Naive thymus-derived CD4-positive, alpha-beta T cell (primary cell): ENCODE measurements around the gene TACSTD2. TPM values are rescaled to one million over a fixed set of nuclear protein-coding genes. Genes with fewer than 3 reads are reported as not detected.
"Not testable (repeated sequence)": the region's sequence is repeated elsewhere in the genome, so short reads cannot be mapped to it uniquely, and the experiment has no call there.

ENCODE experiments used
- ATAC-seq: fragments of 150-1000 bp; cut with Tn5 transposase; 2 replicates; pipeline ENCODE4 v1.10.0; 2021; ENCODE audit warnings: mild to moderate bottlenecking, moderate library complexity
- CTCF ChIA-PET: fragments of 350-600 bp; sonication (Branson Sonifier 250); formaldehyde crosslinking; loops from one replicate; lab custom pipeline; 2021; ENCODE audit warnings: antibody characterized with exemption; lab: Charles Lee
- POLR2A ChIA-PET: fragments of 350-600 bp; sonication (Branson Sonifier 250); formaldehyde crosslinking; loops from one replicate; lab custom pipeline; 2021; ENCODE audit warnings: antibody characterized with exemption, inconsistent platforms; lab: Charles Lee
- DNase-seq, 9 donors: peaks; one replicate each; pipeline versions ENCODE4 v3.0.0 to v3.0.0-alpha.2; 2020 to 2022; ENCODE audit warnings: mixed read lengths in 1 of 9
- H3K27ac ChIP-seq: one replicate; pipeline ENCODE4 v1.7.0; 2013; ENCODE audit warnings: mild to moderate bottlenecking, low read depth, low read length, moderate library complexity
- H3K27me3 ChIP-seq, 2 donors: one replicate each; pipeline ENCODE4 v1.7.0; 2013; ENCODE audit warnings: low read length in 2 of 2, mild to moderate bottlenecking in 2 of 2, moderate library complexity in 2 of 2; ENCODE audit not compliant: control insufficient read depth in 2 of 2, insufficient read depth in 2 of 2
- H3K36me3 ChIP-seq, 3 experiments: 1 replicate in 2 of 3; 2 replicates in 1 of 3; pipeline ENCODE4 v1.7.0; 2013; ENCODE audit warnings: low read length in 3 of 3, mild to moderate bottlenecking in 3 of 3, moderate library complexity in 1 of 3; ENCODE audit not compliant: insufficient read depth in 3 of 3, control insufficient read depth in 2 of 3
- H3K4me1 ChIP-seq, 2 donors: one replicate each; pipeline ENCODE4 v1.7.0; 2013; ENCODE audit warnings: low read length in 2 of 2, mild to moderate bottlenecking in 2 of 2, moderate library complexity in 1 of 2; ENCODE audit not compliant: control insufficient read depth in 2 of 2, insufficient read depth in 2 of 2
- H3K4me3 ChIP-seq: 2 replicates; pipeline ENCODE4 v1.7.0; 2013; ENCODE audit warnings: mild to moderate bottlenecking, low read length
- H3K9me3 ChIP-seq, 3 experiments: 1 replicate in 2 of 3; 2 replicates in 1 of 3; pipeline ENCODE4 v1.7.0; 2013; ENCODE audit warnings: low read length in 3 of 3; ENCODE audit not compliant: control insufficient read depth in 2 of 3
- H3K27ac Mint-ChIP-seq, 9 donors: one replicate each; pipeline ENCODE4 v1.8.0; 2020 to 2022; ENCODE audit warnings: mixed read lengths in 9 of 9, mild to moderate bottlenecking in 8 of 9, moderate library complexity in 5 of 9, inconsistent platforms in 2 of 9
- H3K27me3 Mint-ChIP-seq, 5 donors: one replicate each; pipeline ENCODE4 v1.8.0; 2021 to 2022; ENCODE audit warnings: mixed read lengths in 5 of 5, mild to moderate bottlenecking in 1 of 5
- H3K36me3 Mint-ChIP-seq, 5 donors: one replicate each; pipeline ENCODE4 v1.8.0; 2020 to 2022; ENCODE audit warnings: mixed read lengths in 5 of 5, mild to moderate bottlenecking in 3 of 5, inconsistent platforms in 1 of 5
- H3K4me1 Mint-ChIP-seq, 7 donors: one replicate each; pipeline ENCODE4 v1.8.0; 2020 to 2022; ENCODE audit warnings: mixed read lengths in 7 of 7, mild to moderate bottlenecking in 3 of 7, inconsistent platforms in 1 of 7
- H3K4me3 Mint-ChIP-seq, 10 donors: one replicate each; pipeline ENCODE4 v1.8.0; 2020 to 2022; ENCODE audit warnings: mild to moderate bottlenecking in 10 of 10, mixed read lengths in 10 of 10, moderate library complexity in 6 of 10, inconsistent platforms in 2 of 10
- H3K9me3 Mint-ChIP-seq, 11 donors: one replicate each; pipeline ENCODE4 v1.8.0; 2020 to 2022; ENCODE audit warnings: mixed read lengths in 11 of 11, mild to moderate bottlenecking in 4 of 11, inconsistent platforms in 1 of 11, moderate library complexity in 1 of 11
- intact Hi-C, 2 donors: fragments of 100-400 bp; cut with micrococcal nuclease; formaldehyde crosslinking; loops; one replicate each; pipeline ENCODE4 v1.15.1; 2023
- polyA plus RNA-seq, 2 donors: library from polyadenylated mRNA; unstranded; fragments of 300-500 nt; fragmentation: Illumina TruSeq; gene quantifications; one replicate each; pipeline ENCODE4 v1.2.3, GENCODE V29; 2021
- total RNA-seq, 6 experiments: library from RNA in 5 of 6; stranded (reverse) in 5 of 6; gene quantifications; 1 replicate in 5 of 6; 2 replicates in 1 of 6; pipeline ENCODE4 v1.2.3 and lab custom pipeline; 2021 to 2026

The TACSTD2 gene
- total and polyA plus RNA-seq, 7 experiments from 2014 or later, result 0.42 TPM; not detected in 6

- Histone ChIP-seq H3K4me1 (no peaks in the 10 kb centered on the region), H3K36me3 (no peaks in the 10 kb centered on the region), H3K9me3 (no peaks in the 10 kb centered on the region), H3K27ac (no peak overlapping the region), H3K4me3 (no peak overlapping the region), H3K27me3 (no peaks in the 10 kb centered on the region)
- intact Hi-C loops, result no loop called here
- Mint-ChIP-seq H3K27ac (no peak overlapping the region), H3K9me3 (peaks cover 9 to 37% (median 25%) of the 10 kb centered on the region in 11 donors), H3K4me1 (no peaks in the 10 kb centered on the region), H3K36me3 (peaks cover 0 to 18% (median 3%) of the 10 kb centered on the region in 5 donors), H3K27me3 (peaks cover 44 to 74% (median 66%) of the 10 kb centered on the region in 5 donors), H3K4me3 (peak overlapping the region in 1 of 10 donors; percentile 3)
- ATAC-seq (no peak), DNase-seq (no peak)
- POLR2A ChIA-PET, result no interaction called here
- CTCF ChIA-PET, result no interaction called here
Measured at GRCh38 chr1:58607391-58607790, 30.3 kb upstream of the TACSTD2 start.

GRCh38 chr1:58601921-58602320 is 24.9 kb upstream of the TACSTD2 start:
- H3K4me3 Mint-ChIP-seq, DNase-seq, ATAC-seq, intact Hi-C loops, H3K4me1 Mint-ChIP-seq, H3K9me3 ChIP-seq, H3K4me1 ChIP-seq, H3K27me3 ChIP-seq, CTCF ChIA-PET, H3K36me3 ChIP-seq, H3K4me3 ChIP-seq, H3K27ac ChIP-seq, H3K27ac Mint-ChIP-seq, POLR2A ChIA-PET: not testable (repeated sequence)
- Mint-ChIP-seq H3K36me3 (peaks cover 0 to 18% (median 4%) of the 10 kb centered on the region in 5 donors), H3K27me3 (peaks cover 48 to 81% (median 68%) of the 10 kb centered on the region in 5 donors), H3K9me3 (peaks cover 11 to 49% (median 23%) of the 10 kb centered on the region in 11 donors)

GRCh38 chr1:58597996-58598395 is 20.9 kb upstream of the TACSTD2 start:
- H3K4me3 ChIP-seq, result no peak overlapping the region
- no peak for ATAC-seq
- Mint-ChIP-seq H3K36me3 (peaks cover 0 to 4% (median 0%) of the 10 kb centered on the region in 5 donors), H3K27me3 (peaks cover 33 to 64% (median 52%) of the 10 kb centered on the region in 5 donors), H3K4me1 (peaks cover 0 to 8% (median 0%) of the 10 kb centered on the region in 7 donors), H3K27ac (no peak overlapping the region), H3K9me3 (peaks cover 0 to 21% (median 4%) of the 10 kb centered on the region in 11 donors), H3K4me3 (no peak overlapping the region)
- CTCF ChIA-PET, result no interaction called here
- intact Hi-C loops, result no loop called here
- no peaks in the 10 kb centered on the region for H3K9me3 ChIP-seq
- no peak overlapping the region for H3K27ac ChIP-seq
- no peaks in the 10 kb centered on the region for H3K4me1 ChIP-seq
- POLR2A ChIA-PET, result no interaction called here
- no peaks in the 10 kb centered on the region for H3K27me3 ChIP-seq
- H3K36me3 ChIP-seq, result no peaks in the 10 kb centered on the region
- no peak for DNase-seq

GRCh38 chr1:58597076-58597475 is 20.0 kb upstream of the TACSTD2 start:
- ATAC-seq, result no peak
- intact Hi-C loops, result no loop called here
- peaks cover 33 to 62% (median 45%) of the 10 kb centered on the region in 5 donors for H3K27me3 Mint-ChIP-seq

GRCh38 chr1:58596631-58597052 is 19.6 kb upstream of the TACSTD2 start:
- Mint-ChIP-seq H3K27ac (peak overlapping the region in 1 of 9 donors; percentile 79), H3K27me3 (peaks cover 33 to 57% (median 41%) of the 10 kb centered on the region in 5 donors), H3K4me3 (no peak overlapping the region), H3K4me1 (peaks cover 0 to 8% (median 0%) of the 10 kb centered on the region in 7 donors), H3K36me3 (peaks cover 0 to 4% (median 0%) of the 10 kb centered on the region in 5 donors), H3K9me3 (peaks cover 0 to 18% (median 4%) of the 10 kb centered on the region in 11 donors)
- H3K4me1 ChIP-seq, result no peaks in the 10 kb centered on the region
- no peak overlapping the region for H3K4me3 ChIP-seq
- POLR2A ChIA-PET, result no interaction called here
- ATAC-seq (no peak), DNase-seq (no peak)
- H3K36me3 ChIP-seq, result no peaks in the 10 kb centered on the region
- no peak overlapping the region for H3K27ac ChIP-seq
- no peaks in the 10 kb centered on the region for H3K9me3 ChIP-seq
- no peaks in the 10 kb centered on the region for H3K27me3 ChIP-seq
- CTCF ChIA-PET, result no interaction called here
- intact Hi-C loops, result no loop called here

More at GRCh38 chr1:58597076-58597475, 20.0 kb upstream of the TACSTD2 start:
- no peak overlapping the region for H3K27ac Mint-ChIP-seq
- Histone ChIP-seq H3K4me3 (no peak overlapping the region), H3K4me1 (no peaks in the 10 kb centered on the region), H3K9me3 (no peaks in the 10 kb centered on the region), H3K36me3 (no peaks in the 10 kb centered on the region), H3K27me3 (no peaks in the 10 kb centered on the region), H3K27ac (no peak overlapping the region)
- DNase-seq, result no peak
- no peak overlapping the region for H3K4me3 Mint-ChIP-seq
- peaks cover 0 to 4% (median 0%) of the 10 kb centered on the region in 5 donors for H3K36me3 Mint-ChIP-seq
- H3K4me1 Mint-ChIP-seq, result peaks cover 0 to 8% (median 0%) of the 10 kb centered on the region in 7 donors
- CTCF ChIA-PET, result no interaction called here
- peaks cover 0 to 21% (median 4%) of the 10 kb centered on the region in 11 donors for H3K9me3 Mint-ChIP-seq
- POLR2A ChIA-PET, result no interaction called here

GRCh38 chr1:58594546-58594945 is 17.5 kb upstream of the TACSTD2 start:
- H3K4me3 Mint-ChIP-seq, result no peak overlapping the region
- no peaks in the 10 kb centered on the region for H3K27me3 ChIP-seq
- peaks cover 22 to 52% (median 32%) of the 10 kb centered on the region in 5 donors for H3K27me3 Mint-ChIP-seq
- intact Hi-C loops, result no loop called here
- peaks cover 0 to 8% (median 0%) of the 10 kb centered on the region in 7 donors for H3K4me1 Mint-ChIP-seq
- peaks cover 0 to 4% (median 0%) of the 10 kb centered on the region in 11 donors for H3K9me3 Mint-ChIP-seq
- H3K9me3 ChIP-seq, result no peaks in the 10 kb centered on the region
- DNase-seq (no peak), ATAC-seq (no peak)
- no peak overlapping the region for H3K27ac Mint-ChIP-seq
- no peaks in the 10 kb centered on the region for H3K36me3 ChIP-seq
- ChIA-PET CTCF (no interaction called here), POLR2A (no interaction called here)
- H3K27ac ChIP-seq, result no peak overlapping the region
- no peaks in the 10 kb centered on the region for H3K4me1 ChIP-seq
- H3K36me3 Mint-ChIP-seq, result peaks cover 0 to 3% (median 0%) of the 10 kb centered on the region in 5 donors
- no peak overlapping the region for H3K4me3 ChIP-seq
